NOMO-1 (cell line): ENCODE results near the gene L3MBTL2.

Experiments used
- DNase-seq, 2 experiments: peaks; one replicate each; lab custom pipeline; 2025; ENCODE audit not compliant: unreplicated experiment in 2 of 2; lab: John Stamatoyannopoulos, UW

L3MBTL2 gene

GRCh38 chr22:41206719-41207118, 1.6 kb downstream of the L3MBTL2 start:
- DNase-seq, result no peak

GRCh38 chr22:41215409-41215808, 10.3 kb downstream of the L3MBTL2 start:
- no peak for DNase-seq

DNA sequence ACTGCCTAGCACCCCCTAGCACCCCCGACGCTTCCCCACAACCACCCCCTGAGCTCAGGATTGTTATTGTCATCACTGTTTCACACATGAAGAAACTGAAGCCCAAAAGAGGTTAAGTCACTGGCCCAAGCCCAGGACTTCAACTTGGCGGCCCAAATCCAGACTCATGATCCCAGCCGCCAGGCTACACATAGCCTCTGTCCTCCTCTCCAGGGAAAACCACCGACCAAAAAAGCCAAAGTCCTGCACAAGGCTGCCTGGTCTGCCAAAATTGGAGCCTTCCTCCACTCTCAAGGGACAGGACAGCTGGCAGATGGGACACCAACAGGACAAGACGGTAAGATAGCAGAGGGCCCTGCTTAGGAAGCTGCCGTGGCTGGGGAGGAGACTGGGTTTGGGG, 10.8 kb downstream of the L3MBTL2 start:
- DNase-seq, result no peak

GRCh38 chr22:41216984-41217383, 11.9 kb downstream of the L3MBTL2 start:
- DNase-seq, result no peak

DNA sequence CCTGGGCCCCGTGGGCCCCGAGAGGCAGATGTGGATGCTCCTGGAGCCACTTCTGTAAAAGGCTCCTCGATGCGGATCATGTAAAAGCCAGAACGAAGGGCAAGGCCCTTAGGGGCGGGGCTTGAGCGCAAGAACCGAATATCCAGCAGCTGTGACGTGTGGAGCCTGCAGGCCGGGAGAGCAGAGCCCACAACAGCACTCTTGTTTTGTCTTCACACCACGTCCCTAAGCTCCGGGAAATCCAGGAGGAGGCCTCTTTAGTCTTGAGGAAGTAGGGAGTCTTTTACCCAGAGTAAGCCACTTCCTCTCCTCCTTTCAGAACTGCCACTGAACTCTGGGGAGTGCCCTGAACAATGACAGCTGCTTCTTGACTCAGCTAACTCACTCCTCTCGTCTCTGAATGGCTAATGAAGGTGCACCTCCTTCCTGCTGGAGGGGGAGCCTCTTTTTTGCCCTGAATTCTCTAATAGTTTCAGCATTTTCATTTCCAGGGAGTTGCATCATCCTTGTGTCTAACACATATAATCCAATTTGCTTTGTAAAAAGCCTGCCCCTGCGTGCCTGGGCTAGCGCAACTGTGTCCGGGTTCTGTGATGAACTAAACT, 12.5 kb downstream of the L3MBTL2 start:
- peak; percentile 91 to 96 for DNase-seq

GRCh38 chr22:41222846-41223507, 17.9 kb downstream of the L3MBTL2 start:
- DNase-seq, result no peak

DNA sequence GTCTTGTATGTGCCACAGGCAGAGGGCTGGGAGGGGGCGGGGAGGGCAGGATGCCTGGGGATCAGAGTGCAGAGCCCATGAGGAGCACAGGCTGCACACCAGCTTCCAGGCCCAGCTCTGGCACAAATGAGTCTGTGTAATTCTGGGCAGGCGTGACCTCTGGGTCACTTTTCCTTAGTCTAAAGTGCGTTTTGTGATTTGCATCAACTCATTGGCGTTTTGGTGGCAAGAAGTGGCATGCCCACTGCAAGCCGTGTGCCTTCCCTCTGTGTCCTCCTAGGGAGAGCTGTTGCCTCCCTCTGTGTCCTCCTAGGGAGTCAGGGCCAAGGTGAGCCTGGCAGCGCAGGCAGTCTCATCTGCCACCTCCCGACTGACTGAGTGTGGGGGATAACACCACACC, 18.4 kb downstream of the L3MBTL2 start:
- DNase-seq, result no peak

DNA sequence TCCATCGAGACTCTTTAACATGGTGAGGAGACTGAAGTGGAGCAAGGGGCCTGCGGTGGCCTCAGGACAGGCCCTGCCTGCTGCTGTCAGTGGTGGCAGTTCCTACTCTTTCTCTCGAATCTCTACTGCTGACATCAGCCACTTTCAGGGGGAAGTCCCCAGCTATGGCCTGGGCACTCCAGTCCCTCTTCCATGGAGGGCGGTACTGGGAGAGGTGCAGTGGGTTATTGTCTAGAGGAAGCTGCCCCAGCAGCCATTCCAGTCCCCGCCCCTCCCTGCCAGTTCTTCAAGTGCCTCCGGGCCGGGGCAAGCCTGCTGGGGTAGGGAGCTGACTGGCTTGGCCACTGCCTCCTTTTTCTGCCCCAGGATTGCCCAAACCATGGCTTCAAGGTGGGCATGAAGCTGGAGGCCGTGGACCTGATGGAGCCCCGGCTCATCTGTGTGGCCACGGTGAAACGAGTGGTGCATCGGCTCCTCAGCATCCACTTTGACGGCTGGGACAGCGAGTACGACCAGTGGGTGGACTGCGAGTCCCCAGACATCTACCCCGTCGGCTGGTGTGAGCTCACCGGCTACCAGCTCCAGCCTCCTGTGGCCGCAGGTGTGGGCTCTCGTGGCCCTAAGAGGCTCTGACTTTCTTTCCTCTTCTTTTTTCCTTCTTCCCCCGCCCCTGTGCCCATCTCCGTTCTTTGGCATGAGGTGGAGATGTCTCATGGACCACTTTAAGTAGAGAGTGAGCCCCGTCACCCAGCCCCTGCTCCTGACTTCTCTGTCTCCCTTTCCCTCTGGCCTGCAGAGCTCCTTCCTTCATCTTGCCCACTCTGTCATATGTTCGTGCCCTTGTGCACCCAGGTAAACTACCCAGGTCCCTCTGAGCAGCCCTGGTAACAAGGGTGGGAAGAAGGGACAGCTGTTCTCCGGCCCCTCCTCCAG, 21.9 kb downstream of the L3MBTL2 start:
- no peak for DNase-seq

DNA sequence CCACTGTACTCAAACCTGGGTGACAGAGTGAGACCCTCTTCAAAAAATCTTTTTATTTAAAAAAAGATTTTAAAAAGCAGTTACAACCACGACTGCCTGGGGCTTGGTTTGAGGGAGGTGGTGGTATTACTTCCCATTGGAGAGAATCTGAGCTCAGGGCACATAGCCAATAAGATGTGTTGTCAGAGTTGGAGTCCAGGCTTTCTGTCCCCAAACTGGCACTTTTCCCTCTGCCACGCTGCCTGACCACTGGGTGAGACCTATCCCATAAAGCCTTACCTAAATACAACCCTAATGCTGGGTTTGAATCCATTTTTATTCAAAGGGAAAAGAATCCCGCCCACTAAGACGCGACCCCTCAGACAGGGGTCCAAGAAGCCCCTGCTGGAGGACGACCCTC, 24.1 kb downstream of the L3MBTL2 start:
- no peak for DNase-seq

- DNase-seq, result no peak
Measured at GRCh38 chr22:41229730-41230400, 24.8 kb downstream of the L3MBTL2 start.

DNA sequence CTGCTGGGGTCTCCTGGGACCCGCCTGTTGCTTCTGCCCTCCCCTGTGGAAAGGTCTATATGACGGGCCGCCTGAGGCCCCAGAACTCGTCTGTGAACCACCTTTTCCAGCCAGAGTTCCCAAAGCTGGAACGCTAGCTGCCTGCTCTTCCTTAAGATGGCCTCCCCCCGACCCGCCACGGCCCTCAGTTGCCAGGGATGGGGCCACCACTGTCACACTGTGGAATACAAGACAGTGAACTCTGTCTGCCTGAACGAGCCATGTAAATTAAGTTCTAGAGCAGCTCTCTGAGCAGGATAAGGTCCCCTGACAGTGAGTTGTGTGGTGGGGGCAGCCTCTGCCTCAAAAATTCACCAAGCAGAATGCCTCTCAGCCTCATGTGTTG, 25.3 kb downstream of the L3MBTL2 start:
- no peak for DNase-seq

DNA sequence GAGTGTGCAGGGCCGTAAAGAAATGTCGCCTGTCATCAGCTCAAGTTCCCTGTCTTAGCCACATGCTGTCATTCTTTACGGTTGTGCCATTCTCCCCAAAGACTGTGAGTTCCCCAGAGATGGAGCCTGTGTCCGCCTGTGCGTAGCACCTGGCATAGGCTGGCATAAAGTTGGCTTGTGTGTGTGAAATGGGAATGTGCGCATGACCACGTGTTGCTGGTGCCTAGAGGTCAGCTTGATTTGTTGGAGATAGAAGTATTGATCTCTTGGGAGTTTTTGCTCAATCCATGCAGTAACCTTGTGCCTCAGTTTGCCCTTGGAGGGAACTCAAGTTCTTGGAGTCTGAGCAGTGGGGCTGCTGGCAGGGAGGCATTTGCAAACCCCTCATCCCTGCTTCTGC, 26.3 kb downstream of the L3MBTL2 start:
- no peak for DNase-seq

- no peak for DNase-seq
Measured at GRCh38 chr22:41234815-41235695, 29.9 kb downstream of the L3MBTL2 start.

GRCh38 chr22:41237036-41237706, 32.1 kb downstream of the L3MBTL2 start:
- no peak for DNase-seq

GRCh38 chr22:41237707-41238569, 32.8 kb downstream of the L3MBTL2 start:
- DNase-seq, result peak; percentile 73 to 76

DNA sequence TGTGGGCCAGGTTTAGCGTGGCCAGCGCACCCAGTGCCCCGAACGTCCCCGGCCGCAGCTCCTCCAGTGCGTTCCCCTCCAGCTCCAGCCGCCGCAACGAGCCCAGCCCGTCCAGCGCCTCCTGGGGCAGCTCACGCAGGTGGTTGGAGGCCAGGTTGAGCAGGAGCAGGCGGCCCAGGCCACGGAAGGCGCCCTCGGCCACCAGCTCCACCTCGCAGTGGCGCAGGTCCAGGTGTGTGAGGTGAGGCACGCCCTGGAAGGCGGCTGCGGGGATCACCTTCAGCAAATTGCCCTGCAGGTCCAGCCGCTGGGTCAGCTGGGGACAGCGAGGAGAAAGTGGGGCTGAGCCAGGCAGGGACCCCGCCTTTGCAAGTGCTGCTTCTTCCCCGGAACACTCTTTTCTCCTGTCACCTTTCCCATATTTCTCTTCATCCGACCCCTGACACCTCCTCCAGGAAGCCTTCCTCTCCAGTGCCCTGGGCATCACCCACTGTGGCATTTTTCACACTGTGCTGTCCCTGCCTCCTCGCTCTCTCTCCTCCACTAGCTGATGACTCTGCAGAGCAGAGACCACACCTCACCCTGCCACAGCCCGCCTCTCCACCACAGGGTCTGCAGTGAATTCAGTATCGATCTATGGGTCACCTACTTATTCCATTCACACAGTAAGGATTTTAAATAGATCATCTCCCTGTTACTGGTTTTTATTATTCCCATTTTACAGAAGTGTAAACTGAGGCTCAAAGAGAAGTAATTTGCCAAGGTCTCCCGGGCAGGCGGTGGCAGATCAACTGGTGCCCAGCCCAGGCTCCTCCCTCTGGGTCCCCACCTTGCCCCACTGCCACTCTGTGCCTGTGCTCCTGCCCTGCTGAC, 33.7 kb downstream of the L3MBTL2 start:
- no peak for DNase-seq

DNA sequence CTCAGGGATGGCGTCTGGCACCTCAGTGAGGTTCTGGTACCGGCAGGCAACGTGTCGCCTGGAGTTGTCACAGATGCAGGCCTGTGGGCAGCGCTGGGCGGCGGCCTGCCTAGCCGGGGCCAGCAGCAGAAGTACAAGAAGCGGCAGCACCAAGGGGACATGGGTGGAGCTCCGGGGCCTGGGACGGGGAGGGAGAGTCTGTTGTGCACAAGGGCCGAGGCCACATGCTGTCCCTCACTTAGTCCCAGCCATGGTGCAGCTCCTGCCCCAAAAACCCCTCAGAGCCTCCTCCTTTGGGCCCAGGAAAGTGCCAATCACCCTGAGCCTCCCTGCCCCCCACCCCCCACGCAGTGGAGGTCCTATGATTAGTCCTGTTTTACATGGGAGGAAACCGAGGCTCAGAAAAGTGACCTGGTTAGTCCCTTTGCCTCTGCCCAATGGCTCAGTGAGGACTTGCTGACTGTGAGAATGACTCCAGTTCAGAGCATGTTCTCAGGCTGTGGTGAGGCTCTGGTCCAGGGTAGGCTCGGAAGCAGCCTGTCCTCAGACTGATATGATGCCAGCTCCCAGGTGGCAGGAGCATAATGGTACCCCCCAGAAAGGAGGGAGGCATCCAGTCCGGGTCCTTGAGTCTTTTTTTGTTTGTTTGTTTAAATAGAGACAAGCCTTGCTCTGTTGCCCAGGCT, 34.5 kb downstream of the L3MBTL2 start:
- DNase-seq, result no peak
